Measurements from ENCODE around the gene ITK.
"Not testable (repeated sequence)": the region's sequence is repeated elsewhere in the genome, so short reads cannot be mapped to it uniquely, and the experiment has no call there.

The ITK gene

DNA sequence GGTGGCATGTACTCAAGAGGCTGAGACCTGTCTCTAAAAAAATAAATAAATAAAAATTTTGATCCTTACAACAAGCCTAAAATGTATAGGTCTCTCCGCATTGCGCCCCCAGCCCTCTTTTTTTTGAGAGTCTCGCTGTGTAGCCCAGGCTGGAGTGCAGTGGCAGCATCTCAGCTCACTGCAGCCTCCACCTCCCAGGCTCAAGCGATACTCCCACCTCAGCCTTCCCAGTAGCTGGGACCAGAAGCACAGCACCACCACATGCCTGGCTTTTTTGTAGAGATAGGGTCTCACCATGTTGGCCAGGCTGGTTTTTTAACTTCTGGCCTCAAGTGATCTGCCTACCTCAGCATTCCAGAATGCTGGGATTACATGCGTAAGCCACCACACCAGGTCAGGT is 12.4 kb upstream of the ITK start:
- no peak for DNase-seq

GRCh38 chr5:157172403-157172802 is 8.2 kb upstream of the ITK start:
- no peak for DNase-seq

GRCh38 chr5:157175071-157175612 is 5.5 kb upstream of the ITK start:
- no peak for DNase-seq

DNA sequence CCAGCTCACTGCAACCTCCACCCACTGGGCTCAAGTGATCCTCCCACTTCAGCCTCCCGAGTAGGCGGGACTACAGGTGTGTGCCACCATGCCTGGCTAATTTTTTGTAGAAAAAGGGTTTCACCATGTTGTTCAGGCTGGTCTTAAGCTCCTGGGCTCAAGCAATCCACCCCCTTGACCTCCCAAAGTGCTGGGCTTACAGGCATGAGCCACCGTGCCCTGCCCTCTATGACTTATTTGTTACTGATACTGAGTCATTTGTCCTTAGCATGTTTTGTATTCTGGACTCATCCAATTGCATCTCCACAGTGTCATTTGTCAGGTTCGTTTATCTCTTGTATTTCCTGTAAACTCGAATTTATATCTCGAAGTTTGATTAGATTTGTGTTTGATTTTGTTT is 2.7 kb upstream of the ITK start:
- no peak for DNase-seq

- DNase-seq = no peak
These were observed 1.7 kb upstream of the ITK start for GRCh38 chr5:157178966-157179365.

GRCh38 chr5:157182143-157182757 is 1.6 kb downstream of the ITK start:
- no peak for DNase-seq

- no peak for DNase-seq
These were observed 3.6 kb downstream of the ITK start for GRCh38 chr5:157184117-157184670.

DNA sequence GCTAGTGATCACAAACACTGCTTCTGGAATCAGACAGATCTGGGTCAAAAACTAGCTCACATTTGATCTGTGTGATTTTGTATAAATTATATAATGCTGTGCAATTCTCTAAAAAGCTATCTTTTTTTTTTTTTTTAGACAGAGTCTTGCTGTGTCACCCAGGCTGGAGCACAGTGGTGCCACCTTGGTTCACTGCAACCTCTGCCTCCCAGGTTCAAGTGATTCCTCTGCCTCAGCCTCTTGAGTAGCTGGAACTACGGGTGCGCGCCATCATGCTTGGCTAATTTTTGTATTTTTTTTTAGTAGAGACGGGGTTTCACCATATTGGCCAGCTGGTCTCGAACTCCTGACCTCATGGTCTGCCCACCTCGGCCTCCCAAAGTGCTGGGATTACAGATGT is 4.5 kb downstream of the ITK start:
- not testable (repeated sequence) for DNase-seq

- DNase-seq = no peak
These were observed 5.8 kb downstream of the ITK start for GRCh38 chr5:157186309-157187045.

- no peak for DNase-seq
These were observed 6.6 kb downstream of the ITK start for GRCh38 chr5:157187046-157187754.

DNA sequence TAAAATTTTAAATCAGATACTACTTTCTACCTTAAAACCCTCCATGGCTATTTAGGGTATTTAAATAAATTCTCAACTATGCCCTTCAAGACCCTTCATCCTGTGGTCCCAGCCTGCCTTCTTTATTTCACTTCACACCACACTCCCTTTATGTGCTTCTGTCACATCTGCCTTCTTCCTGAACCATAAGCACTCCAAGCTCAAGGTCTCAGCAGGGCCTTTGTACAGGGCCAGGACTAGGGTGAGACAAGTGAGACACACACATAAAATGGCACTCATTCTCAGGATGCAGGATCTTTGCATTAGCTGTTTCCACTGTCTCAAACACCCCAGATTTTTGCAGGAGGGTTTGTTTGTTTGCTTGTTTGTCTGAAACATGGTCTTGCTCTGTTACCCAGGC is 7.6 kb downstream of the ITK start:
- no peak for DNase-seq

GRCh38 chr5:157189223-157189622 is 8.6 kb downstream of the ITK start:
- DNase-seq = no peak

DNA sequence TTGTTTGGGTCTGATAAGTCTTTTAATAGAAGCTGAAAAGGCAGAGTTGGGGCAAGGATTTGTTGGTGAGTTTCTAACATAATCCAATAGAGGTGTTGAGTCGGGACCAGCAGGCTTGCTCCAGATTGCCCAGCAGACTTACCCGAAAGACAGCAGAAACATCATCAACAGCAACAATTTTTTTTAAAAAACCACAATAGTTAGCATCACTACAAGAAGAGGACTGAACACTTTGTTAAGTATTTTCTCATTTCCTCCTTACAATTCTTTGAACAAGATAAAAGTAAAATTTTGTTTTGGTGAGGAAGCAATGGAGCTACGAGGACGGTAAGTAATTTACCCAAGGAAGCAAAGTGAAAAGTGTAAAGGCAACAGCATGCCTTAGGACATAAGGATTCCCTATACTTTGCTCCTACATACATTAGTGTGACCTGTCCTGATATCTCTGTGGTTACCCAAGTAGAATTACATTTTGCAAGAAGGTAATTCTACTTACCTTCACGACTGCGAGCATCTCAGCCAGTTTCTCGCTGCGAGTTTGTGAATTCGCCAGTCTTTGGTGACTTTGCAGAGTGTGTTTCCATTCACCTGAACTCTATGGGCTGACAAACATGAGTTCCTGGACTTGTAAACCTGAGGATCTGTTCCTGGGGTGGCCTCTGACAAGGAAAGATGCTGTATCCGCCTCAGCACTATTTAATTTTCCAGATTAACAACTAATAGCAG is 13.2 kb downstream of the ITK start:
- no peak for DNase-seq

DNA sequence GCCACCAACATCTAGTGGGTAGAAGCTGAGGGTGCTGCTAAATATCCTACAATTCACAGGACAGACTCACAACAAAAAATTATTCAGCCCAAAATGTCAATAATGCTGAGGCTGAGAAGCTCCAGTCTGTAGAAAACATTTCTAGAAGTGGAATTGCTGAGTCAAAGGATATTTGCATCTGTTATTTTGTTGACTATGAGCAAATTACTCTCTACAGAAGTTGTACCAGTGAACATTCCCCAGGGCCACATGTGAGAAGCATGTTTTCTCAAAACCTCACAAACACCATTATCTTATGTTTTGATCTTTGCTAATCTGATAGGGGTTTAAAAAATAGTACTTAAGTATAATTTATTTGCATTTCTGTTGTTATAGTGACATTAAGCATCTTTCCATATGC is 15.4 kb downstream of the ITK start:
- DNase-seq = no peak

DNA sequence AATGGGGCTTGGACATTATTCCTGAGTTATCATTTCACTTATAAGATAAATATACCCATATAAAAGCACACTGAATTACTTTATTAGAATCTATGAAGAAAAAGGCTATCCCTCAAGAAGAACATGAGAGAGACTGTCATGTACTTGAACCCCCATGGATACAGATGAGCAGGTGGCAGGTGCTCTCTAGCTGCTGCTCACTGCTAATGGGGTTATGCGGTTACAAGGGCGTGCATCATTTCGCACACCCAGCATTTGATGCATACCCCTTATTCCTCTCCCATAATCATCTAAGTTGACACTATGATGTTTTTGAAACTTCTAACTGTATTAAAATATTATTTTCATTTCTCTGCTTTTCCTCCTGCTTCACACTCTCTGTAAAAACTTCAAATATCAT is 16.4 kb downstream of the ITK start:
- no peak for DNase-seq

DNA sequence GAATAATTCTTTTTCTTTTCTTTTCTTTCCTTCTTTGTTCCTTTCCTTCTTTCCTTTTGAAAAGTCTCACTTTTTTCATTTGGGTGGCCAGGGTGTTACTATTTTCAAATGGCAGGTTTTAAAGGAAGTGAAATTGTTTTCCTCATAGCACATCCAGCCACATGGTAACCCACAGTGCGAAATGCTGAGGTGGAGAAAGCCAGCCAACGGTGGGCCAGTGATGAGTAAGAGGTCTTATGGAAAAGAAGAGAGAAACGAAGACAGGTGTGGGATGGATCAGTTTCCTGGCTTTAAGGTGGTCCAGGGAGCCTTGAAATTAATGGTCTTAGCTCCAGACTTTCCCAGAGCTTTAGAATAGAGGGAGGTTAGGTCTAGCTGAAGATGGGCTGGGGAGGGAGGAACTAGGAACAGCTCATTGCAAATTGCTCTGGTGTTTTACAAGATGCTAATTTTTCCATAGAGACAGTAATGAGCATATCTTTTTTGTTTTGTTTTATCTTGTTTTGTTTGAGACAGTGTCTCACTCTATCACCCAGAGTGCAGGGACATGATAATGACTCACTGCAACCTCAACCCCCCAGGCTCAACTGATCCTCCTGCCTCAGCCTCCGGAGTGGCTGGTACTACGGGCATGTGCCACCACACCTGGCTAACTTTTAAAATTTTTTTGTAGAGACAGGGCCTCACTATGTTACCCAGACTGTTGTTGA is 17.8 kb downstream of the ITK start:
- DNase-seq = no peak

GRCh38 chr5:157201857-157202256 is 21.2 kb downstream of the ITK start:
- DNase-seq = no peak

- DNase-seq = no peak
These were observed 22.8 kb downstream of the ITK start for GRCh38 chr5:157203417-157203816.

DNA sequence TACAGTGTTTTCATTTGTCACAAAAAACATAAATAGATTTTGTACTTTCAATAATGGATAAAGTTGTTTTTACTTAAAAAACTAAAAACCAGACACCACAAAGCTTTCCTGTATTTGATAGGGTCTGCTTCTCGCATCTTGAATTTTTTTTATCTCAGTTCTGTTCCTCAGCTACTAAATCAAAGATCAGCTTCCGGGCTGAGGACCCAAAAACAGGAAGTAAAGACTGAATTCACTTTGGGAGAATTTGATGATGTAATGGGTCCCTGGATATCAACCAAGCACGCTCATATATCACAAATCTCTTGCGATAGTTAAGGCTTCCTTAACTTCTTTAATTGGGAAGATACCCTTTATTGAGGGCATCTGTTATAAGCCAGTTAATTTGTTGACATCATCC is 24.1 kb downstream of the ITK start:
- no peak for DNase-seq

DNA sequence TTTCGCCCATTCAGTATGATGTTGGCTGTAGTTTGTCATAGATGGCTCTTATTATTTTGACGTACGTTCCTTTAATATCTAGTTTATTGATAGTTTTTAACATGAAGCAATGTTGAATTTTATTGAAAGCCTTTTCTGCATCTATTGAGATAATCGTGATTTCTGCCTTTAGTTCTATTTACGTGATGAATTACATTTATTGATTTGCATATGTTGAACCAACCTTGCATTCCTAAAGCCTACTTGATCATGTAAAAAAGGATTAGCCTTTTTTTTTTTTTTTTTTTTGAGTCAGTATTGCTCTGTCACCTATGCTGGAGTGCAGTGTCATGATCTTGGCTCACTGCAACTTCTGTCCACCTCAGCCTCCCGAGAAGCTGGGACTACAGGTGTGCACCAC is 25.1 kb downstream of the ITK start:
- no peak for DNase-seq

- not testable (repeated sequence) for DNase-seq
These were observed 30.0 kb downstream of the ITK start for GRCh38 chr5:157210652-157211051.

- DNase-seq = no peak
These were observed 31.7 kb downstream of the ITK start for GRCh38 chr5:157212307-157212706.
